Caki2 (cell line): ENCODE data around the gene ASCL2. TPM values are rescaled to one million over a fixed set of nuclear protein-coding genes. Genes with fewer than 3 reads are reported as not detected.

Source experiments
- DNase-seq: peaks from one replicate; pipeline ENCODE4 v3.0.0-alpha.2; 2015; ENCODE audit warnings: low read depth
- in situ Hi-C: cut with HindIII; loops from 2 replicates; pipeline ENCODE4 v1.10.0; 2016; ENCODE audit warnings: low sequenced_read_pairs, low pct_unique_long_range_greater_than_20kb, mixed read lengths
- total RNA-seq: library from RNA; depleted of rRNA; stranded (reverse); fragments of >200 nt; shearing (Covaris generic); gene quantifications from 2 replicates; pipeline ENCODE4 v1.2.3, GENCODE V29; 2014; ENCODE audit warnings: low replicate concordance; rRNA removed

ASCL2 gene, protein sequence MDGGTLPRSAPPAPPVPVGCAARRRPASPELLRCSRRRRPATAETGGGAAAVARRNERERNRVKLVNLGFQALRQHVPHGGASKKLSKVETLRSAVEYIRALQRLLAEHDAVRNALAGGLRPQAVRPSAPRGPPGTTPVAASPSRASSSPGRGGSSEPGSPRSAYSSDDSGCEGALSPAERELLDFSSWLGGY
- not detected in 2 replicates for total RNA-seq

DNA sequence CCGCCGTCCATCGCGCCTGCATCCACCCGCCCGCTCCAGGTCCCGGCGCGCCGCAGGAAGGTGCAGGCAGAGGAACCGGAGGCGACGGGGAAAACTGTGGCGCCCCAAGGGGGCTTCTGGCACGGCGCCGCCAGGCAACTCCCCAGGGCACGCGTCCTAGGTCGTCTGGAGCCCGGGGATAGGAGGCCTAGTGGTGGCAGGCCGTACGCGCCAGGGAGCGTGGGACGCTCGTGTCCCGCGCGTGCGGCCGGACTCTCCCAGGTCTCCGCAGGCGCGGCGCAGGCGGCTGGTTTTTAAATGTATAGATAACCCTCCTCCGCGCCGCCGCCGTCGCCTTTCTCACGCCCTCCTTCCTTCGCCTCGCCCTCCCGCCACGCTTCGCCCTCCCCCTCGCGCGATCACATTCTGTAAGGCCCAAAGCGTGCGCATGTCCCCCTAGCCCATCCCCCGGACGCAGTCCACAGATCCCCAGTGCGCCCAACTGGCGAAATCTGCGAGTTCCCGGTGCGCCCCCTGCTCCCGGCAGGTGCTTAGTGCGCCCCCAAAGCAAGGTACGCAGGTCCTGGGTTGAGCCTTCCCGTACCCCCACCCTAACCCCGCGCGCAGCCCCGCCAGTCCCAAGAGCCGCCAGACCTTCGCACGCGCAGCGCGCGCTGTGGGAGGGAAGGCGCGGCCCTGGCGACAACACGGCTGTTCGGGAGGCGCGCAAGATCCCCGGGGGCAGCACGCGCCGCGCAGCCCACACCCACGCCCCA, at the start of gene ASCL2:
ASCL2 (minus strand) TSS at position 267 of the 755 bp plus-strand sequence; CDS start at position 11, 256 bp downstream.
- in situ Hi-C loops, result no loop called here
- no peak for DNase-seq

DNA sequence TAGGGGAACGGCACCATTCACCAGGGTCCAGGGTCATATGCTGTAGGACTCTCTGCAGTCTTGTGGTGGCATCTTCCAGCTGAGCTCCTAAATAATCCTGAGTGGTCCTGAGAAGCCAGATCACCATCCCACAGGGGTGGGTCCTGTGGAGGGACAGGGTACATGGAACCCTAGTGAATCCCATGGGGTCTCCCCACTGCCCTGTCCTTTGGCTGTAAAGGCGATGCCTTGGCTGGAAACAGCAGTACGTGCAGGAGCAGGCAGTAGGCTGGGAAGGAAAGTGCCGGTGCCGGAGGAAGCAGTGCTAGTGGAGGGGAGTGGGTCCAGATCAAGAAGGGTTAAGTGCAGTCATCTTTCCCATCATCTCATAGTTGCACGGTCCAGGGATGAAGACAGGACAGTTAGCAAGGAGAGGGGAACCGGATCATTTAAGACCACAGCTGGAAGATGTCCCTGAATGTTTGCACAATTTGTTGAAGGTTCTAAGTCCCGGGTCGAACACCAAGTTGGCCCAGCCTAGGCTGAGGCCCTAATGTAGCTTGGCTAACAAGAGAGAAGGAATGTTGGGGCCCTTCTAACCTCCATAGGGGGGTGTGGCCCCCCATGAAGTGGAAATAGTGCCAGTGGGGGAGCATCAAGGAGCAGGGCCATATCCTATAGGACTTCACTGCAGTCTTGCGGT, 49.5 kb upstream of the ASCL2 start:
- no peak for DNase-seq
- in situ Hi-C loops, result no loop called here

DNA sequence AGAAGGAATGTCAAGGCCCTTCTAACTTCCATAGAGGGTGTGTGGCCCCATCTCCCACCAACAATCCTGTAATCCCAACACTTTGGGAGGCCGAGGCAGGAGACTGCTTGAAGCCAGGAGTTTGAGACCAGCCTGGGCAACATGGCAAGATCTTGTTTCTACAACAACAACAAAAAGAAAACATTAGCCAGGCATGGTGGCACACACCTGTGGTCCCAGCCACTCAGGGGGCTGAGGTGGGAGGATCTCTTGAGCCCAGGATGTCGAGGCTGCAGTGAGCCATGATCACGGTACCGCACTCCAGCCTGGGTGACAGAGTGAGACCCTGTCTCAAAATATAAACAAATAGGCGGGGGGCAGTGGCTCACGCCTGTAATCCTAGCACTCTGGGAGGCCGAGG, 48.3 kb upstream of the ASCL2 start:
- no peak for DNase-seq
- in situ Hi-C loops, result no loop called here

DNA sequence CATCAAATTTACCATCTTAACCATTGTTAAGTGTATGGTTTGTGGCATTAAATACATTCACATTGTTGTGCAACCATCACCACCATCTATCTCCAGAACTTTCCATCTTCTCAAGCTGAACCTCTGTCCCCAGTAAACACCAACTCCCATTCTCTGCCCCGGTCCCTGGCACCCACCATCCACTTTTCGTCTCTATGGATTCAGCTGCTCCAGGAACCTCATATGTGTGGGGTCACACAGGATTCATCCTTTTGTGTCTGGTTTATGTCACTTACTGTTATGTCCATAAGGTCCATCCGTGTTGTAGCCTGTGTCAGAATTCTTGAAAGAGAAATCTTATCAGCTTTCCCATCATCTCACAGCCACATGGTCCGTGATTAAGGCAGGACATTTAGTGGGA, 47.7 kb upstream of the ASCL2 start:
- in situ Hi-C loops, result no loop called here

DNA sequence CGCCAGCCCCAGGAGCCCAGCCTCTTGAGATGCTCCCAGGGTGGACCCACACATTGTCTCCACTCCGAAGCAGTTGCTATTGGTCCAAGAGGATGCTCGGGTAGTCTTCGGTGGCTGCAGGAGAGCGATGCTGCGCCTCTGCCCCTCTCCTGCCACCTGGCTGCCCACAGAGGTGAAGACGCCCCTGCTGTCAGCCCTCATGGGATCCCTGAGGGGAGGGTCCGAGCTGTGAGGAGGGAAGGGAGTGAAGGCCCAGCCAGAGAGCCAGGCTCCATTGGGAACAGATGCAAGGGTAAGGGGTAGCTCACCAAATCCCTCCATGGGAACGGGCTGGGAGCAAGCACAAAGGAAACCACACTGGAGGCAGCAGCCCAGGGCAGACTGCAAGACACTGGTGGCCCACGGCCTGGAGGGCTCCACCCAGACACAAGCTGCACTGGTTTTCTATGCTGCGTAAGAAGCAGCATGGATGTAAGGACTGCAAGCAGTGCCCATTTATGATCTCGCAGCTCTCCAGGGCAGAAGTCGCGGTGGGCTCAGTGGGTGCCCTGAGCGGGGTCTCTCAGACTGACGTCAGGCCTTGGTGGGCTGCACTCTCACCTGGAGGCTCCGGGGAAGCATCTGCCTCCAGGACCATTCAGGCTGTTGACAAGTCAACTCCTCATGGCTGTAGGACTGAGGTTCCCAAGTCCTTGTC, 47.1 kb upstream of the ASCL2 start:
- in situ Hi-C loops, result no loop called here
- no peak for DNase-seq

More for the DNA sequence above, 47.7 kb upstream of the ASCL2 start:
- DNase-seq, result no peak

DNA sequence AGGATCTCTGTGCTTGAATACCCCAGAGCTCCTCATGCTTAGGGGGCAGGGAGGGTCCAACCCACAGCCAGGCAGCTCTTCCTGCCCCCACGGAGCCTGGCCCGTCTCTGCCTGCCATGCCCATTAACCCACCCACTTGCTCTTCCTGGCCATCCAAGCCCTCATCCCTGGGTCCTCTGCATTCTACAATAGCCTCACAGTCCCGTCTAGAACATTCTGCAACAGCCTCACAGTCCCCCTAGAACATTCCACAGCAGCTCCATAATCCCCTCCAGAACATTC, 46.5 kb upstream of the ASCL2 start:
- no peak for DNase-seq
- in situ Hi-C loops, result no loop called here

DNA sequence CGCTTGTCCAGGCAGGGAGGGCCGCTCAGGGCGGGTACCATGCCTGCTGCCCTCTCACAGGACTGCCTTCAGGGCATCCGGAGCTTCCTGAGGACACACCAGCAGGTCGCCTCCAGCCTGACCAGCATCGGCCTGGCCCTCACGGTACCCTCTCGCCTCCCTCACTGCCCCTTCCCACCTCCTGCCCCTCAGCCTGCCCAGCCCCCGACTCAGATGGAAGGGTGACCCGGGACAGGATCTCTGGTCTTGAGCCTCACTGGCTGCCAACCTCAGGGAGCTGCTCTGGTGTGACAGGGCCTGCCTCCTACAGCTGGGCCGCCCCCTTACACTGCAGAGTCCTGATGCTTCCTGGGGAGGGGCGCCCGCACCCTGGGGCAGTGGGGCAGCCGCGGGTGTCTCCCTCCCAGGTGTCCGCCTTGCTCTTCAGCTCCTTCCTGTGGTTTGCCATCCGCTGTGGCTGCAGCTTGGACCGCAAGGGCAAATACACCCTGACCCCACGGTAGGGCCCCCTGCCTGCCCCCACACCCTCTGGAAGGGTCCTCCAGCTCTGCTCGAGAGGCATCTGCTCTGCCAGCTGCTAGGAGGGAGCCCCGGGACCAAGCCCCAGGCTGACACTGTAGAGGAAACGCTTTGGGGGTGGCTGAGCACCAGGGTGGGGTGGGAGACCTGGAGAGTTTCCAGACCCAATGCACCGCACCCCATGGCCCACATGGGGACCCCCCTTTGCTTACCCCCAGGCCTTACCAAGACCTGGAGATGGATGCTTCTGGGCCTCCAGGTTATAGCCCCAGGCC, 46.0 kb upstream of the ASCL2 start:
- in situ Hi-C loops, result no loop called here
- no peak for DNase-seq

DNA sequence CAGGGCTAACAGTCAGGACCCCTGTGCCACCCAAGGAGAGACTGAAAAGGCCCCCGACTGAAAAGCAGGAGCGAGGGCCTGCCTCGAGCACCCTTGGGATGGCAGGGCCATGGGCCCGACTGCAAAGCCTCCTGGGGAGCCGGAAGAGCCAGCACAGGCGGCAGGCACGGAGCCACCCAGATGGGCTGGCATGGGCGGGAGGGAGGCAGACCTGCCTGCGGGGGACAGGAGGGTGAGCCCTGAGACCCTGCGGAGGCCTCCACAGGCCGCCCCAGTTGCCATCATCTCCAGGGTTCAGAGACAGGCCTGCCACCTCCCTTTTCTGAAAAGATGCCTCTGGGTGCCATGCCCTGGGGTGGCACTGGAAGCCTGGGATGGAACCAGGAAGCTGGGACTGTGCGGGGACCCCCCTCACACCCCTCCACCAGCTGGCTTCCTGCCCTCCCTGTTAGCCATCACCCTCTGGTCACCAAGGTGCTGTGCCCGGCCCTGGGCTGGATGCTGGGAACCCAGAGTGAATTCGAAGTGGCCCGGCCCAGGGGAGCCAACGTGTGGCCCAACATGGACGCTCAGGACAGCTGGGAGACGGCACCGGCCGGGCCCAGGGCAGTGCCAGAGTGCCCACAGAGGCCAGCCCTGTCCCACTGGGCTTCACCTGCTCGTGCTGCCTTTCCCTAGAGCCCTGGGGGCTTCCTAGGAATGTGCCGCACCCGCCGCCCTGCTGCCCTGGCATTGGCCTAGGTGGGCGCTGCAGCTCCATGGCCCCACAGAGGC, 45.2 kb upstream of the ASCL2 start:
- DNase-seq, result no peak
- in situ Hi-C loops, result no loop called here

DNA sequence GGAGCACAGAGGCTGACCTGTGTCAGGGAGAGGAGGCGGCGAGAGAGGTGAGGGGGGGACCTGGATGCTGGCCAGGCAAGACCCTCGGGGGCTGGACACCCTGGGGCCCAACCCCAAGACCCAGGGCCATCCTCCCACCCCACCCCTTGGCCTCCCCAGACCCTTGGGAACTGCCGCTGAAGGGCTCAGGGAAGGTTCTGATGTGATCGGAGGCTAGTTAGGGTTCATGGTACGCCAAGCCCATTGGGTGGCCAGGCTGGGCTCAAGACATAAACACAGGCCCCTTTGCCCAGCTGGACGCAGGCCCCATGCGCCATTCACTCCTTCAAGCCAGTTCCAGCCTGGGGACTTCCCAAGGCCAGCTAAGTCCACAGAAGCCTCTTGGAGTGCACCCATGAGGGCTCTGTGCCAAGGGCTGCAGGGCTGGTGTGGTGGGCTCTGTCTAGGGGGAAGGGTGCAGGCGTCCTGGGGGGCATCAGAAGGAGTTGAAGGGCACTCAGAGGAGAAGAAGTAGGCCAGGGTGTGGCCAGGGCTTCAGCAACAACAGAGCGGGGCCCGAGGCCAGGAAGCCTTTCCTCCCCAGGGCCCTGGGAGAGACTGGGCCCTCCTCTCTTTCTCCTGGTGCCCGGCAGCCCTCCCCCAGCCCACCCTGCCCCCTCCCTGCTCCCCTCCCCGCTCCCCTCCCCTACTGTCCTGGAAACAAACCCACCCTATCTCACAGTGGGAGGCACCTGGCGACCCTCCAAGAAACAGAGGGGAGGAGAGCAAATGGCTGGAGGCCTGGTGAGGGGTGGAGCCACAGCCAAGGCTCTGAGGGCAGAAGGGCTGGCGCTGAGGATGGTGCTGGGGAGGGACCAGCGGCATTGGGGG, 44.4 kb upstream of the ASCL2 start:
- DNase-seq, result peak; percentile 44
- in situ Hi-C loops, result no loop called here

DNA sequence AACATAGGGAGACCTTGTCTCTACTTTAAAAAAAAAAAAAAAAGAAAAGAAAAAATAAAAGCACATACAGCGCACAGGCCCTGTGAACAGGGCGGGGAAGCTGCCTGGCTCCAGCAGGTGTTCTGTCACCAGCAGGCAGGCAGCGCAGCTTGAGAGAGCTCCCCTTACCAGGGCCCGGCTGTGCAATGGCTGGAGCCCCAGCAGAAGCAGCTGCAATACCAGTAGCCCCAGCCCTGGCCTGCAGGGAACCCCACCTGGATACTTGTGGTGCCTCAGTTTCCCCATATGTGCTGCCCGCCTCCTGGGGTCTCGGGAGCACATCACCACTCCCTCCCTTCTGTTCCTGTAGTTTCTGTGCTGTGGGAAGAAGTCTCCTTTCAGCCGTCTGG, 43.7 kb upstream of the ASCL2 start:
- DNase-seq, result no peak
- in situ Hi-C loops, result no loop called here

DNA sequence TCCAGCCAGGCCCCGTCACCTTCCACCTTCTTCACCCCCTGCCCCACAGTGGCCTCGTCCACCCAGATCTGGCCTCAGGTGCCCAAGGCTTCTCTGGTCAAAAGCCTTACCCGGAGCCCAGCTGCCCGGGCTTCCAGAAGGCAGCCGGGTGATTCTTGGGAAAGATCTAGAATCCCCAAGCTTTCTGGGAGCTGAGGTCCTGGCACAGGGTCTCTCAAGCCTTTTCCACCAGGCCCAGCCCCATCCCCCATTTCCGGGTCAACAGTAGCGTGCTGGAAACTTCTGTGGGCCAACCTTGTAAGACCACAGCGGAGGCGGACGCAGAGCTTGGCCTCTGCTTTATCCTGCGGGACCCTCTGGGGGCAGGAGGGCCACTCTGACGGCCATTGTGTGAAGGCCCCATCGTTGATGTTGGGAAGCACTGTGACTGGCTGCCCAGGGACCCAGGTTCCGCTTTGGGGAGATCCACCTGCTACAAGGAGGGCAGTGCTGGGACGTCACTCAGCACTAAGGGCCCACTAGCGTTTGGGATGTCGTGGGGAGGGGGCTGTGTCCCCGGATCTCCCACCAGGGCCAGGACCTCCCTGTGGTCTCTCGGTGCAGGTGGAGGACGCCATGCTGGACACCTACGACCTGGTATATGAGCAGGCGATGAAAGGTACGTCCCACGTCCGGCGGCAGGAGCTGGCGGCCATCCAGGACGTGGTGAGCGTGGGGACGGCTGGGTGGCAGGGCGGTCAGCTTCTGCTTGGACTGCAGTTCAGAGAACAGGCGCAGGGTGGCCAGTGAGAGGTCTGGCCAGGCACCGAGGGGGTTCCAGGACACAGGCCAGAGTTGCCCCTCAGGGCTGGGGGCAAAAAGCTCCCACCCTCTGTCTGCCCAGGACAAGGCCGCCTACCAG, 42.9 kb upstream of the ASCL2 start:
- in situ Hi-C loops, result no loop called here
- DNase-seq, result no peak

DNA sequence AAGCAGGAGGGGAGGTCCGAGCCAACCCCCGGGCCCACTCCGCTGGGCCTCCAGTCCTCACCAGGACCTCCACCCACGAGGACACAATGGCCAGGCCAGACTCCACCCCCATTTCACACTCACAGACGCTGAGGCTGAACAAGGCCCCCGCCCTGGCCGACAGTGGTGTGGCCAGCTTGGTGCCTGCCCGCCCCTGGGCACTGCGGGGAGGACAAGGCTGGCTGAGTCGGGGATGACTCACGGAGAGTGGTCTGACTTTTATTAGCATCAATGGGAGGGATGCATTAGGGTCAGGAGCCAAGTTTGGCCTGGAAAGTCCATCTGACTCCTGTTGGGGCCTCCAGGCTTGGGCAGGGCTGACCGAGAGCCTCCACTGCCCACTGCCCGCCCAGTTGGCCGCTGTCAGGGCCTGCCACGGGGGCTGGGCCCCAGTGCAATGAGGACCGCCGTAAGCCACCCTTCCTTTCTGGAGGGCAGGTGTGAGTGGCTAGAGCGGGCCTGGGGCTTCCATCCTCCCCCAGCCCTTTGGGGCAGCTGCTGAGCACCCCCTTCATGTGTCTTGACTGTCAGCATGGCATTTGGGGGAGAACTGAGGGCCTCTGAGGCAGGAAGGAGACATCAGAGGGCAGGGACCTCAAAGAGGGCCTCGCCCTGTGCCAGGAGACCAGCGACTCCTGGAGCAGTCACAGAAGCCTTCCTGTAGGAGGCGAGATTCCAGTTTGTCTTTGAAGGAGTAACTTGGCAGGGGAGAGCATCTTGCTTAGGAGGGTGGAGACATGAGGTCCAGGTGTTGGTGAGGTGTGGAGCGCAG, 42.0 kb upstream of the ASCL2 start:
- peak; percentile 60 for DNase-seq
- in situ Hi-C loops, result no loop called here

DNA sequence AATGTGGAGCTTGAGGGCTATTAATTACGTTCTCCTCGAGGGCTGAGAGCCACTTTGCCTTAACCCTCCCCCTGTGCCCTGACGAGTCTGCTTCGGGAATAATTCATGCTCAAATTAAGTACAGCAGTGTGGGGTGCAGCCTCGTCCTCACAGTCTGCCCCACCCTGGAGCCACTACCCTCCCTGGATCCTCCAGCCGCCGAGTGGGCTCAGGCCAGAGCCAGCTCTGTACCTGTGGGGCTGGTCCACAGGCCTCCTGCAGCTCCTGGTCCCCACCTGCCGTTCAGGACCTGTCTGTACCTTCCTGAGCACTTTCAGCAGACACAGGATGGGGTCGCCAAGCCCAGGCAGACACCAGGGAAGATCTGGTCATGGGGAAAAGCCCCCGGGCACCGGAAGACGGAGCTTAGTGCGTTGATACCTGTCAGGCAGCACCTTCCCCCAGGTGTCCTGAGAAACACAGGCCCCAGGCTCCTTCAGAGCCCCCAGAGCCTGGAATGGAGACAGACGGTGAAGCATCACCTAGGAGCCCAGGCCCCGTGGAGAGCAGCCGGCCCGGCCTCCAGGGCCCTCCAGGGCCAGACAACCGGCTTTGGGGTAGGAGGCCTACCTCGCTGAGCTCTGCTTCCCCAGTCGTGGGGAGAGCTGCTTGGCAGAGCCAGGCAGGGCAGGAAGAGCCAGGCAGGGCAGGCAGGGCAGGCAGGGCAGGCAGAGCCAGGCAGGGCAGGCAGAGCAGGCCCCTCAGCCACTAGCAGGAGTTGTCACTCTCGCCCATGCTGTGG, 41.2 kb upstream of the ASCL2 start:
- in situ Hi-C loops, result no loop called here
- DNase-seq, result no peak

DNA sequence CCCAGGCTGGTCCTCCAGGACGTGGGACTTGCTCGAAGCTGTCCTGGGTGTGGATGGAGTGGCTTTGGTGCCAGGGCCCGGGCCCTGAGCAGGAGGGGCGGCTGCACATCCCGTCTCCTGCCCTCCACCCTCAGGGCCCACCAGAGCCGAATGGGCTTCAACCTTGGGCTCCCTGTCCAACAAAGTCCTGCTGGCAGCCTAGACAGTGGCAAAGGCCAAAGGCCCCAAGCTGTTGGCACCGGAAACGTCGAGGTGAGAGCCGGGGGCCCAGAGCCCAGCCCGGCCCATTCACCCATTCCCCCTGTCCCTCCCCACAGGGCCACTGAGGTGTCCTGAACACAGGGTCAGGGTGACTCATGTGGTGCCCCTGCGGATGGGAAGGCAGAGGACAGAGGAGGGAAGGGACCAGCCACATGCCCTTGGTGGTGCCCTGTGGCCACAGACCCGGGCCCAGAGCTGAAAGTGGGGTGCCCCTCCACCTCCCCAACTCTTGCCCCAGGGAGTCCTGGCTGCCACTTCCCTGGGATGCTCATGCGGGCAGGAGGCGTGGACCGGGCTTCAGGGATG, 40.5 kb upstream of the ASCL2 start:
- DNase-seq, result no peak
- in situ Hi-C loops, result no loop called here
